ENCODE results near the gene CNTNAP4.

Gene CNTNAP4

GRCh38 chr16:76276745-76277438 is at the start of gene CNTNAP4:
CNTNAP4 (plus strand) TSS chr16:76277401; CDS start chr16:76277663, 262 bp downstream.
- no peak for DNase-seq (ENCODE audit: low read depth)

GRCh38 chr16:76228546-76229146 is 48.6 kb upstream of the CNTNAP4 start:
- DNase-seq (ENCODE audit: low read depth) = no peak

- no peak for DNase-seq (ENCODE audit: low read depth)
Measured at GRCh38 chr16:76232704-76233103, 44.5 kb upstream of the CNTNAP4 start.

GRCh38 chr16:76235025-76235424 is 42.2 kb upstream of the CNTNAP4 start:
- DNase-seq (ENCODE audit: low read depth) = no peak

- DNase-seq (ENCODE audit: low read depth) = no peak
Measured at GRCh38 chr16:76235426-76235825, 41.8 kb upstream of the CNTNAP4 start.

- DNase-seq (ENCODE audit: low read depth) = no peak
Measured at GRCh38 chr16:76237471-76237870, 39.7 kb upstream of the CNTNAP4 start.

- no peak for DNase-seq (ENCODE audit: low read depth)
Measured at GRCh38 chr16:76241755-76242154, 35.4 kb upstream of the CNTNAP4 start.

- no peak for DNase-seq (ENCODE audit: low read depth)
Measured at GRCh38 chr16:76243620-76244019, 33.6 kb upstream of the CNTNAP4 start.

GRCh38 chr16:76246587-76246986 is 30.6 kb upstream of the CNTNAP4 start:
- DNase-seq (ENCODE audit: low read depth) = no peak

- no peak for DNase-seq (ENCODE audit: low read depth)
Measured at GRCh38 chr16:76265434-76266045, 11.7 kb upstream of the CNTNAP4 start.

- DNase-seq (ENCODE audit: low read depth) = no peak
Measured at GRCh38 chr16:76268824-76269223, 8.4 kb upstream of the CNTNAP4 start.

- DNase-seq (ENCODE audit: low read depth) = no peak
Measured at GRCh38 chr16:76277460-76278030, 344 bp downstream of the CNTNAP4 start.

GRCh38 chr16:76278086-76278485 is 885 bp downstream of the CNTNAP4 start:
- no peak for DNase-seq (ENCODE audit: low read depth)

GRCh38 chr16:76278980-76279379 is 1.8 kb downstream of the CNTNAP4 start:
- DNase-seq (ENCODE audit: low read depth) = no peak

GRCh38 chr16:76280421-76281215 is 3.4 kb downstream of the CNTNAP4 start:
- no peak for DNase-seq (ENCODE audit: low read depth)

GRCh38 chr16:76287466-76287865 is 10.3 kb downstream of the CNTNAP4 start:
- DNase-seq (ENCODE audit: low read depth) = no peak

GRCh38 chr16:76292218-76292617 is 15.0 kb downstream of the CNTNAP4 start:
- DNase-seq (ENCODE audit: low read depth) = no peak

GRCh38 chr16:76293980-76294379 is 16.8 kb downstream of the CNTNAP4 start:
- no peak for DNase-seq (ENCODE audit: low read depth)

- DNase-seq (ENCODE audit: low read depth) = no peak
Measured at GRCh38 chr16:76294396-76295214, 17.4 kb downstream of the CNTNAP4 start.

GRCh38 chr16:76297941-76298340 is 20.7 kb downstream of the CNTNAP4 start:
- no peak for DNase-seq (ENCODE audit: low read depth)

GRCh38 chr16:76303637-76304314 is 26.6 kb downstream of the CNTNAP4 start:
- DNase-seq (ENCODE audit: low read depth) = no peak
